K562 (cell line): ENCODE data around the gene HRAS.

Source experiments
- CTCF ChIP-seq, 3 experiments: IDR thresholded peaks in 2 of 3; conservative IDR thresholded peaks in 1 of 3; 2 replicates each; pipeline ENCODE4 v1.5.1; 2011 to 2012; ENCODE audit warnings: low read length in 3 of 3, mild to moderate bottlenecking in 3 of 3, control low read depth in 2 of 3, improper control_type of control experiment in 1 of 3, inconsistent platforms in 1 of 3, low read depth in 1 of 3, mixed read lengths in 1 of 3, moderate library complexity in 1 of 3; ENCODE audit not compliant: insufficient read depth in 2 of 3
- EGR1 ChIP-seq: fragments of 450-650 bp; conservative IDR thresholded peaks from 2 replicates; pipeline ENCODE4 v1.6.1; 2017; ENCODE audit warnings: mild to moderate bottlenecking
- HDAC6 ChIP-seq: IDR thresholded peaks from 2 replicates; pipeline ENCODE4 v1.6.1; 2012; ENCODE audit warnings: low read depth, mild to moderate bottlenecking, control low read depth, inconsistent platforms, low read length, moderate library complexity
- HNRNPL ChIP-seq: fragments of 200-400 bp; formaldehyde crosslinking; IDR thresholded peaks from 2 replicates; pipeline ENCODE4 v1.6.1; 2017; ENCODE audit warnings: low read depth, mild to moderate bottlenecking, low read length
- HOXB6 ChIP-seq: fragments of 250-450 bp; sonication (Bioruptor Pico); IDR thresholded peaks from 2 replicates; pipeline ENCODE4 v1.5.1; 2022; ENCODE audit warnings: mild to moderate bottlenecking, borderline replicate concordance
- MTA3 ChIP-seq: fragments of 450-650 bp; formaldehyde crosslinking; IDR thresholded peaks from 2 replicates; pipeline ENCODE4 v1.6.1; 2017; ENCODE audit warnings: mild to moderate bottlenecking, borderline replicate concordance

GRCh38 chr11:521177-521688 lies 14.1 kb downstream of the HRAS start:
- TF ChIP-seq MTA3 (no peak), EGR1 (no peak), HOXB6 (CRISPR knock-in tag) (no peak), HNRNPL (no peak), HDAC6 (no peak), CTCF (IDR thresholded peaks at IDR 0.05 in 2 of 3, conservative IDR thresholded peaks at IDR 0.05 in 1 of 3; ENCODE audit: insufficient read depth in 2 of 3, low read depth in 1 of 3, low read length in 3 of 3) (no peak)
